ENCODE data around the gene KPNA6.
"Not testable (repeated sequence)": the region's sequence is repeated elsewhere in the genome, so short reads cannot be mapped to it uniquely, and the experiment has no call there.

KPNA6 gene

GRCh38 chr1:32100807-32101708 is 6.8 kb upstream of the KPNA6 start:
- ATAC-seq (no peak), DNase-seq (no peak)

GRCh38 chr1:32104127-32104526 is 3.7 kb upstream of the KPNA6 start:
- ATAC-seq (no peak), DNase-seq (no peak)

- DNase-seq (no peak), ATAC-seq (no peak)
These were observed 2.5 kb upstream of the KPNA6 start for GRCh38 chr1:32105338-32105737.

DNA sequence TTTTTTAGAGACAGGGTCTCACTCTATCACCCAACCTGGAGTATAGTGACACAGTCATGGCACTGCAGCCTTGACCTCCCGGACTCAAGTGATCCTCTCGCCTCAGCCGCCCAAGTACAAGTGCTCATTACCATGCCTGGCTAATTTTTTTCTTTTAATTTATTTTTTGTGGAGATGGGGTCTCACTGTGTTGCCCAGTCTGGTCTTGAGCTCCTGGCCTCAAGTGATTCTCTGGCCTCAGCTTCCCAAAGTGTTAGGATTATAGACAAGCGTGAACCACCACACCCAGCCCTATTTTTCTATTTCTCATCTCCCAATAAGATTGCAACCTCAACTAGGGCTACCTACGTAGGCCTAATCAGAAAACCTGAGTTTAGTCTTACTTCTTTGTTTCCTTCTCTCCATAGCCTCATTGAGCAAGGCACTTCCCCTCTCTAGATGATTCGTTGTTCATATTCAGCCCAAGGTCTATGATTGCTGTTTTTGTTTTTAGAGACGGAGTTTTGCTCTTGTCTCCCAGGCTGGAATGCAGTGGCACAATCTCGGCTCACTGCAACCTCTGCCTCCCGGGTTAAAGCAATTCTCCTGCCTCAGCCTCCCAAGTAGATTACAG is 1.1 kb upstream of the KPNA6 start:
- DNase-seq = no peak

DNA sequence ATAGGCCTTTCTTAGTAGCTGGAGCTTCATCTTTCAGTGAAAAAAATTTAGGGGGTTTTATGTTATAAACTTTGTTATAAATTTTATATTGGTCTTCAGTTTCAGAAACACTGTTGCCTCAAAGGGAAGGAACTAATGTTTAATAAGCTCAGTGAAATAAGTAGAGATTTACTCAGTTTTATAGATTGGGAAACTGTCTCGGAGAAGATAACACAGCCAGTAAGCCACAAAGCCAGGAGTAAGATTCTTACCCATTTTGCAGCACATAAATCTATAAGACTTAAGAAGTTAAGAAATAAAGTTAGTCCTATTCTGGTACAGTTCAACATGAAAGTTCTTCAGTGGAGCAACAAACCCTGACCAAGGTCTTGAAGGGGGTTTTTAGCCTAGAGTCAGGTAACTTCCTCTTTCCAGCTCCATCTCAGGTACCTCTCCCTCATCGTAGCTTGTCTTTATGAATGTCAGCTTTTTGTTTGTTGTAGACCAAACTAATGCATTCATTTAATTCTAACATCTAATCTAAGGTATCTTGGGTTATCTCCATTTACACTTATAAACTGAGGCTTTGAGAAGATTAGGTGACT is 3.3 kb downstream of the KPNA6 start:
- DNase-seq (no peak), ATAC-seq (no peak)

More for the DNA sequence above, 1.1 kb upstream of the KPNA6 start:
- ATAC-seq = no peak

DNA sequence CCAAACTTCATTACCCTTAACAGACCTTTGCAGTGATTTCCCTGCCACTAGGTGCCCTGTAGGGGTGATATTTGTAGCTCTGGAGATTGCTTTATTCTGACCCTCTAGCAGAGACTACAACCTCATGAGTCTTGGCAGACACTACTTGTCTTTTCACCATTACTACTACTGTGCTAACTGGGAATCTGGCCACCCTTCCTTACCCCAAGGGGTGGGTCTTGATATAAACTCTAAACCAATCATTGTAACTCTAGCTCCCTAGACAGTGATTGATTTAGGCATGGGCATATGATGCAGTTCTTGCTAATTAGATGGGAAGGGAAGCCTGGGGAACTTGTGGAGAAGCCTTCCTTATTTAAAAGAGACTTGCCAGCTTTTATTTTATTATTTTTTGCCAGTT is 3.9 kb downstream of the KPNA6 start:
- no peak for DNase-seq
- no peak for ATAC-seq

GRCh38 chr1:32112806-32113375 is 5.0 kb downstream of the KPNA6 start:
- ATAC-seq (peak; percentile 24), DNase-seq (no peak)

- not testable (repeated sequence) for DNase-seq, ATAC-seq
These were observed 5.6 kb downstream of the KPNA6 start for GRCh38 chr1:32113436-32113835.

- ATAC-seq (no peak), DNase-seq (no peak)
These were observed 6.6 kb downstream of the KPNA6 start for GRCh38 chr1:32114420-32114819.

DNA sequence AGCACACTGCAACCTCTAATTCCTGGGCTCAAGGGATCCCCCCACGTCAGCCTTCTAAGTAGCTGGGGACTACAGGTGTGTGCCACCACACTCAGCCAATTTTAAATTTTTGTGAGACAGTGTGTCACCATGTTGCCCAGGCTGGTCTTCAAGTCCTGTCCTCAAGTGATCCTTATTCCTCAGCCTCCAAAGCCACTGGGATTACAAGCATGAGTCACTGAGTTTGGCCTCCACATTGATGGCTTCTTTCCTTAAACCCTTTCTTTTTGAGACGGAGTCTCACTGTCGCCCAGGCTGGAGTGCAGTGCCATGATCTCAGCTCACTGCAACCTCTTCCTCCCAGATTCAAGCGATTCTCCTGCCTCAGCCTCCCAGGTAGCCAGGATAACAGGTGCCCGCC is 7.6 kb downstream of the KPNA6 start:
- ATAC-seq (no peak), DNase-seq (no peak)

DNA sequence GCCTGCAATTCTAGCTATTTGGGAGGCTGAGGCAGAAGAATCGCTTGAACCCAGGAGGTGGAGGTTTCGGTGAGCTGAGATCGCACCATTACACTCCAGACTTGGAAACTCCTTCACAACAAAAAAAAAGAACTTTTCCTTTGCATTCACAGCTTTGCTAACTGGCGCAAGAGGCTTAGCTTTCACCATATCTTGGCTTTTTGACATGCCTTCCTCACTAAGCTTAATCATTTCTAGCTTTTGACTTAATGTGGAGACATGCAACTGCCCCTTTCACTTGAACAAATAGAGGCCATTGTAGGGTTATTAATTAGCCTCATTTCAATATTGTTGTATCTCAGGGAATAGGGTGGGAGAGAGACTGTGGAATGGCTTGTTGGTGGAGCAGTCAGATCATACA is 8.7 kb downstream of the KPNA6 start:
- ATAC-seq (no peak), DNase-seq (no peak)

DNA sequence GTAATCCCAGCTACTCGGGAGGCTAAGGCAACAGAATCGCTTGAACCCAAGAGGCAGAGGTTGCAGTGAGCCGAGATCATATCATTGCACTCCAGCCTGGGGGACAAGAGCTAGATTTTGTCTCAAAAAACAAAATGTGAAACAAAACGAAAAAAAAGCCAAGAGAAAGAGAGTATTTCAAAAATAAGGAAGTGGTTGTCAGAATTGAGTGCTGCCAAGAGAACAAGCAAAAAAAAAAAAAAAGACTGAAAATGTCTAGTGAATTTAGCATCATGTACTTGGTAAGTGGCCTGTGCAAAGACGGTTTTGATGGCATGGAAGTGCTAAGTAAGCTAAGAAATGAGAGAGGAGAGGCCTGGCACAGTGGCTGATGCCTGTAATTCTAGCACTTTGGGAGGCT is 14.3 kb downstream of the KPNA6 start:
- DNase-seq = no peak
- no peak for ATAC-seq

DNA sequence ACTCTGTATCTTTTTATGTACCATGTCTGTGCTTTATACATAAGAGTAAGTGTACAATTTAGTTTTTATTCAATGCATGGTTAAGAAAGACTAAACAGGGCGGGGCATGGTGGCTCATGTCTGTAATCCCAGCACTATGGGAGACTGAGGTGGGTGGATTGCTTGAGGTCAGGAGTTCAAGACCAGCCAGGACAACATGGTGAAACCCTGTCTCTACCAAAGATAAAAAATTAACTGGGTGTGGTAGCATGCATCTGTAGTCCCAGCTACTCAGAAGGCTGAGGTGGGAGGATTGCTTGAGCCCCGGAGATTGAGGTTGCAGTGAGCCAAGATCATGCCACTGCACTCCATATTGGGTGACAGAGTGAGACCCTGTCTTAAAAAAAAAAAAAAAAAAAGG is 15.5 kb downstream of the KPNA6 start:
- DNase-seq, ATAC-seq: not testable (repeated sequence)

DNA sequence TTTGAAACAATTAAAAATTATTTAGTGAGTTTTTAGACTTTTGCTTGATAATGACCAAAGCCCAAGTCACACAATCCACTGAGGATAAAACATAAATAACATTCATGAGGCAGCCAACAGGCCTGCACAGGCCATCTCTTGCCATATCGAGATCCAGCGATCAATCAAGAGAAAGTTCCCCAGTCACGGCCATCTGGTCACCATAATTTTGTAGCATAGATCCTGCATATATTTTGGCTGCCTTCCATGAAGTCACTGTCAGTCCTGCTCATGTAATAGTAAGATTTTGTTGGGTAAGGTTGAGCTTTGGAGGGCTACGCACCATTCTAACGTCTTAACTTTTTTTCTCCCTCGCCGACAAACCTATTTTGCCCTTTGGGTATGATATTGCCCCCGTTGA is 17.5 kb downstream of the KPNA6 start:
- no peak for ATAC-seq
- DNase-seq = no peak

GRCh38 chr1:32126770-32127169 is 18.9 kb downstream of the KPNA6 start:
- ATAC-seq (no peak), DNase-seq (no peak)

DNA sequence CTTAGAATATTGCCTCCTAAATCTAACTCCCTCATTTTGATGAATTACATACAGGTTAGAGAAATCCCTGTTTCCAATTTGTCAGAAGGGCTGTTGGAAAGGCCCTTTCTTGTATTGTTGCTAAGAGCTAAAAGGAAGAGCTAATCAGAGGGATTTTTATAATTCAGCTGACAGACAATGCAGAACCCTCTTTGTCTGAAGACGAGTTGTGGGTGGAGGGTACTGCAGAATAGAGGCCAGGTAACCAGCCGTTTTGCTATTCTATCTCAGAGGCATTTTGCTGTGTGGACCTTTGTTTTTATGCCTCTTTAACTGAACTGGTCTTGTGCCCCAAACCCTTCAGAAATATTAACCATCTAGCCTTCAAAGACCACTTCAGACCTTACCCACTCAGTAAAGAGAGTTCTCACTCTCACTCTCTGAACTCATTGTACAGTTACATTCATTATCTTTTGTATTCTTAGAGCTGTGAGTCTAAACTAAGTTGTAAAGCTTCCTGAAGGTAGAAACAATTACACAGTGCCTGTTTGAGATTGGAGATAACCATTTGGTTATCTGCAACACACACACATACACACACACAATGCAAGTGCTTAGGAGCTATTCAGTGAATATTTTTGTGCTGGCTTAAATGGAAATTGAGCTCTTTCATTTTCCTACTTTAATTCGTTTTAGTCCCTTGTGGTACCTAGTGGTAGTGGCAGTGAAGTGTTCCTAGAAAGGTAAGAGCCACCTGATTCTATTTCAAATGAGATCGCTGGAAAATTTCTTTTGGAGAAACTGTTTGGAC is 19.7 kb downstream of the KPNA6 start:
- DNase-seq = no peak
- ATAC-seq = no peak

GRCh38 chr1:32128479-32128878 is 20.6 kb downstream of the KPNA6 start:
- no peak for ATAC-seq
- no peak for DNase-seq

DNA sequence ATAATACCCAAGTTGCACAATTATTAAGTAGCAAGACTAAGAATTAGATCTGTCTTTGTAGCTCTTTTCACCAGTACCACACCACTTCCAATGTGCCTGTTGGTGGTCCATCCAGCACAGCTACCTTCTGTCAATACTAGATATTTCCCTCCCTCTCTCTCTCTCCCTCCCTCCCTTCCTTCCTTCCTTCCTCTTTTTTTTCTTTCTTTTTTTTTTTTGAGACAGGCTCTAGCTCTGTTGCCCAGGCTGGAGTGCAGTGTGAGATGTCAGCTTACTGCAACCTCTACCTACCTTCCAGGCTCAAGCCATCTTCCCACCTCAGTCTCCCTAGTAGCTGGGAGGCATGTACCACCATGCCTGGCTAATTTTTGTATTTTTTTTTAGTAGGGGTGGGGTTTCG is 21.1 kb downstream of the KPNA6 start:
- ATAC-seq (no peak), DNase-seq (no peak)

DNA sequence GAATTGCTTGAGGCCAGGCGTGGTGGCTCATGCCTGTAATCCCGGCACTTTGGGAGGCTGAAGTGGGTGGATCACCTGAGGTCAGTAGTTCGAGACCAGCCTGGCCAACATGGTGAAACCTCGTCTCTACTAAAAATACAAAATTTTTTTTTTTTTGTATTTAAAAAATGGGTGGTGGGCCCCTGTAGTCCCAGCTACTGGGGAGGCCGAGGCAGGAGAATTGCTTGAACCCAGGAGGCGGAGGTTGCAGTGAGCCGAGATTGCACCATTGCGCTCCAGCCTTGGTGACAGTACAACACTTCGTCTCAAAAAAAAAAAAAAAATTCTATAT is 26.1 kb downstream of the KPNA6 start:
- ATAC-seq, DNase-seq: not testable (repeated sequence)

DNA sequence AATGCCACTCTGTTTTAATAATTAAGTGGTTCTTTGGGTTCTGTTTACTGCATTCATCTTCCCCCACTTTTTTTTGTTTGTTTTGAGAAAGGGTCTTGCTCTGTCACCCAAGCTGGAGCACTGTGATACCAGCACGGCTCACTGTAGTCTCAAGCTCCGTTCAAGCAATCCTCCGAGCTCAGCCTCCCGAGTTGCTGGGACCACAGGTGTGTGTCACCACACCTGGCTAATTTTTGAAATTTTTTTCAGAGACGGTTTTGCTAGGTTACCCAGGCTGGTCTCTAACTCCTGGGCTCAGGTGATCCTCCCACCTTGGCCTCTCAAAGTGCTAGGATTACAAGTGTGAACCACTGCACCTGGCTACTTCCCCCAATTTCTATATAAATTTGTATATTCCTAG is 29.3 kb downstream of the KPNA6 start:
- ATAC-seq (no peak), DNase-seq (no peak)

- ATAC-seq (no peak), DNase-seq (no peak)
These were observed 31.1 kb downstream of the KPNA6 start for GRCh38 chr1:32138965-32139364.
